Heart left ventricle (tissue), 13 donors: ENCODE measurements around the gene THBD.

Experiments used
- CTCF ChIP-seq, 12 donors: fragments of 200-600 bp; sonication (generic) in 4 of 12; IDR thresholded peaks; one replicate each; pipeline versions ENCODE4 v1.5.0 to v1.8.0; 2018 to 2022; ENCODE audit warnings: antibody characterized with exemption in 12 of 12, mild to moderate bottlenecking in 5 of 12
- POLR2A ChIP-seq, 2 donors: fragments of 450-650 bp; IDR thresholded peaks; one replicate each; pipeline ENCODE4 v1.6.1; 2017; ENCODE audit warnings: antibody characterized with exemption in 2 of 2, mild to moderate bottlenecking in 2 of 2, moderate library complexity in 2 of 2
- donor health status: ischemic (EF 13 %, LVEDD 7.1; RV severe dilation, severe dysfunction).
- donor health status: DM: no; HTN: yes; CAD: no.
- donor health status: DM: no; HTN: no; CAD: no.
- donor health status: ischemic (EF 25% LVEDD 6.9; RV normal size, moderate dysfunction).
- donor health status: ischemic (EF 25% LVEDD 5.7; RV mildly dilated, moderate dysfunction).
- donor health status: ischemic (EF 35%, LVEDD 5.7; RV mildly dilated, moderate dysfunction).
- donor health status: nonischemic (EF 11% LVEDD 7.7; RV severe dilation, severe dysfunction).
- donor health status: DM: yes; HTN: yes; CAD: no.
- donor health status: PGD.
- donor health status: ischemic (EF 29% LVEDD 5.4; RV normal size, mild dysfunction).
- donor health status: nonischemic (EF 23%, LVEDD 6.1; RV moderate dilation, normal function).

GRCh38 chr20:23077277-23077676 is 27.8 kb upstream of the THBD start:
- TF ChIP-seq CTCF (IDR thresholded peaks at IDR 0.05) (no peak), POLR2A (IDR thresholded peaks at IDR 0.05) (no peak)
